GM18873 (cell line): ENCODE data around the gene NES.

Experiments
- ATAC-seq: cut with Tn5 transposase; IDR thresholded peaks from one replicate; pipeline ENCODE4 v1.9.1; 2021; ENCODE audit warnings: mild to moderate bottlenecking, moderate library complexity, moderate number of reproducible peaks; ENCODE audit not compliant: unreplicated experiment, low FRiP score

NES gene

DNA sequence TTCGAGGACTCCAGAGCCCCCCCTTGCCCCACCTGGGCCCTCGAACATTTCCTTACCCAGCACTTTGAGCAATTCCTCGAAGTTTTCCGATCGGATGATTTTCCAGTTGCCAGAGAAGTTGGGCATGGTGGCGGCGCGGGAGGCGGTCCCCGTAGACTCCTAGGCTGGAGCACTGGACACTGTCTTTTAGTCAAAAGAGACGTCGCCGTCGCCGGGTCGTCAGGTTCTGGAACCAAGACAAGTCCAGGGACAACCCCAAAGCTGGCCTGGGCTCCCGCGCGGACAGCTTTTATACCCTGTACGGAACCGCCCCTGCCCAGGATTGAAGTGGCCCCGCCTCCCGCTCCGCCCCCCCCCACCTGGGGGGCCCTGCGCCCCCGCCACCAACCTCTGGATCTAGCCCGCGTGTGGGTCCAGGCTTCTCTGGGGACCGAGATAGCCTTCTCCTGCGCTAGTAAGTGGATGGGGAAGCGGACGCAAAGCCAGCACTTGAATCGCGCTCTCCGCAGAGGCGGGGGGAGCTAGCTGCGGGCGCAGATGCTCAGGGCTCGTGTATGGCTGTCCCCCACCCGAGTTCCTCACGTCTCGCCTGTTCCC, 28.2 kb upstream of the NES start, which contains the start of gene CRABP2:
Gene CRABP2 (minus strand): TSS at position 263 of the 597 bp plus-strand sequence. CDS start 137 bp downstream, at position 126.
- ATAC-seq = no peak

DNA sequence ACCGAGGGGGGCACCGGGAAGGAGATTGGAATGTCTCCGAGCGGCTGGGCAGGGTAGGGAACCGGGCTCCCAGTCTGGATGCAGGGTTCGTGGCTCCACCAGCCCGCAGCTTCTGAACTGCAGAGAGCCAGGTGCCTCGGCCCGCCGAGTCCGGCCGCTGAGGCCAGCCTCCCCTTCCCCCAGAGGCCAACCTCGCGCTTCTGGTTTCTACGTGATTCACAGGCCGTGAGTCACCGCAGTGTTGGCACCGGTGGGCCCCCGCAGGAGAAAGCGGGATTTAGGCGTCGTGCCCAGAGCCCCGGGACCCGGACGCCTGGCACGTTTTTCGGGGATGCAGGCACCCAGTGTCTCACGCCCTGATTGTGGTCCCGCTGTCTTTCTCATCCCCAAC, 27.7 kb upstream of the NES start:
- ATAC-seq = no peak

DNA sequence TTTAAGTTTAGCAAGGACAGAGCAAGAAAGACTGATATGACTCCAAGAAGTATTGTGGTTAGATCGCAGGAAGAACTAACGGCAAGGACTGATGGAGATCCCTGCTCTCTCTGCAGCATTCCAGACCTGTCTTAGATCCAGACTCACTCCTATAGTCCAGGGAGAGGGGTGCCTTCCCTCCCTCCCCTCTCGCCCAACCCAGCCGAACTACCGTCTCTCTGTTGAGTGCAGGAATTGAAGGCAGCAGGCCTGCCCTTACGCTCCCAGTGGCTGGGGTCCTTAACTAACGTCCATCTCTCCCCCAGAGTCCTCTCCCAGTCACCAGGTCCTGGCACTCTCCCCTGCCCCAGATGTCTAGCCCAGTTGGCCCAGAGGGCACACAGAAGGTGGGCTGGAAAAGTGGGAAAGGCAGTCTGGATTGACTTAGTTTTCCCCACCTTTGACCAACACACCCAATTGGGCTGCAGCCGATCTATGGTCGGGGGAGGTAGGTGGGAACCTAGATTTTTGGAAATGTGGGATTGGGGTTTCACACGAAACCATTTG, 27.0 kb upstream of the NES start:
- no peak for ATAC-seq

DNA sequence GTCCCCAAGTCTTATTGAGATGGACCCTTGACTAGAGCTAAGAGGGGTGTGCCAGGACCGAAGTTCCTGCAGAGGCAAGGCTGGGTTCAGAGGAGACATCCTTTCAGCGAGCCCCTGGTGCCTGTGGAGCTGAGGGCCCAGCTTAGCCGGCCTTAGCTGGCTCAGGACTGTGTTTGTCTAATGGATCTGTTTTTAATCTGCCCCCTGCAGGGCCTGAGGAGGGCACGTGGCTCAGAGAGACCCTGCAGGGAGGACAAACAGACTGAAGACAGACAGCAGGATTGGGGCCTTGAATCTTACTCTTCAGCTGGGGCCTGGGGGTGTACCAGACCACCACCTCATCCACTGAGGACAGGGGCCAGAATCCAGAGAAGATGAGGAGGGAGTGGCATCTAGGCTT, 26.5 kb upstream of the NES start:
- ATAC-seq = no peak

DNA sequence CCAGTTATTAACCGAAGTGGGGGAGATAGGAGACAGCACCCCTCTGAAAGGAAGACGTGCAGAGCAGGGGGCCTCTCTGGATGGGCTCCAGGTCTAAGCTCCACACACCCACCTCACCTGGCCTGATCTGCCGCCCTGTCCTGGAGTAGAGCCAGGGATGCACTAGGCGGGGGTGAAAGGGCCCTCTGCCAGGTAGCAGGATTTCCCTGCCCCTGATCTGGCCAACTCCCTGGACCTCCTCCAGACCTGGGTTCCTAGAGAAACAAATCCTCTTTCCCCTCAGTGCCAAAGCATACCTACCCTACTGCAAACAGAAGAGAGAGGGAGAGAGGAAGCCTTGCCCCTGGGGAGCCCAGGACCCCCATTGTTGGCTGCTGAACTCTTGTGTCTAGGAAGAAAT, 26.1 kb upstream of the NES start:
- ATAC-seq = no peak

DNA sequence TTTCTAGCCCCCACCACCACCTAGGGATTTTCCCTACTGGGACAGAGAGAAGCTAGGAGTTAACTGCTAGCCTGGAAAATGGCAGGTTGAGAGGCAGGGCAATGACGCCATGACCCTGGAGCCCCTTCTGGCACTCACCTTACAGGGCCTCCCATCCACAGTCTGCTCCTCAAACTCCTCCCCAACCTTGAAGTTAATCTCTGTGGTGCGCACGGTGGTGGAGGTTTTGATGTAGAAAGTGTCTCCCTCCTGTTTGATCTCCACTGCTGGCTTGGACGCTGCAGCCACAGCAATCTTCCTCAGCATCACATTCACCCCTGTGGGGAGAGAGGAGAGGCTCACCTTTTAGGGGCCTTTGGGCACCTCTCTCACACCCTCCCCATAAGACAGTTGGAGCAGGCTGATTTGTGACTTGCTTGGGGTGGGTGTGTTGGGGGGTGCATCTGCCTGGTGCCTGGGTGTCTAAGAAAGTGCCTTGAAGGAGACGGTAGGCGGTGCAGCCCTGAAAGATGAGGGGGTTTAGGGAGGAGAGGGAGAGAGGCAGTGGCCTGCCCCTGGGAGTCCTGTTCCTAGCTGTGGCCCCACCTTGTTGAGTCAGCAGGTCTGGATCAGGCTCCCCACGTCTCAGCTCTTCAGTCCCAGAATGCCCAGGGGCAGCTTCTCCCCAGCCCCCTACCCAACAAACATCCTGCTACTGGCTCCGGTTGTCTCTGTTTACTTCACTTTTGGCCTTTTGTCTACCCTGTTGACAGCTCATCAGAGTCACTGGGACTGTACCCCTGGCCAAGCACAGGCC, 23.7 kb upstream of the NES start:
- no peak for ATAC-seq

DNA sequence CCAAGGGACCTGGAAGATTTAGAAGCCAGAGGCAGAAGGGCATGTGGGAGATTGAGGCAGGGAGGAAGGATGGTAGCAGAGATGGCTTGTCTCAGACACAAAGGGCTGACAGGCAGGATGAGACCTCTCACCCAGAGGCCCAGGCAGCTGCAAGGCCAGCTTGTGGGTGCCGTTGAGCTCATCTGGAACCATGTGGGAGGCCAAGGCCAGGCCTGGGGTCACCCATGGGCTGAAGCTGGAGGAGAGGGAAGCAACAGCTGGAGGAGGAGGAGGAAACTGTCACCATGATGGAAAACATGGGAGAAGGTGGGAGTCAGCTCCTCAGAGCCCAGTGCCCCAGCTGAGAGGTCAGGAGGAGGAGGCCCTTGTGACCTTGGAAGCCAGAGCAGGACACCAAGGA, 21.8 kb upstream of the NES start:
- no peak for ATAC-seq

DNA sequence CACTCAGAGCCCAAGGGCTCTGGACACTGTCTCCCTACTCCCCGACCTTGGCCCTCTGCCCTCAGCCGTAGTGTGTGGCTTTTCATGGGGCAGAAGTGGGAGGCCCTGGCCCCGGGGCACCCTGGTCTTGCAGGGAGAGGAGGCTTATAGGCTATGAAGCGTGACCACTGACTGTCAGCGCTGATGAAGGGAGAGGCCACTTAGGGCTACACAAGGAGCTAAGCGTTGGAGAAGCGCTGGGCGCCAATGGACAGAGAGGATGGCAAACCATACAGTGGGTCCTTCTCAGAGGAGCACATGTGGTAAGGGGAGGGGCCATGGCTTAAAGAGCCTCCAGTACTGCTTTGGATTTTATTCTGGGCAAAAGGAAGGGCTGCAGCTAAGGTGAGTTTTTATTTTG, 20.3 kb upstream of the NES start:
- no peak for ATAC-seq

DNA sequence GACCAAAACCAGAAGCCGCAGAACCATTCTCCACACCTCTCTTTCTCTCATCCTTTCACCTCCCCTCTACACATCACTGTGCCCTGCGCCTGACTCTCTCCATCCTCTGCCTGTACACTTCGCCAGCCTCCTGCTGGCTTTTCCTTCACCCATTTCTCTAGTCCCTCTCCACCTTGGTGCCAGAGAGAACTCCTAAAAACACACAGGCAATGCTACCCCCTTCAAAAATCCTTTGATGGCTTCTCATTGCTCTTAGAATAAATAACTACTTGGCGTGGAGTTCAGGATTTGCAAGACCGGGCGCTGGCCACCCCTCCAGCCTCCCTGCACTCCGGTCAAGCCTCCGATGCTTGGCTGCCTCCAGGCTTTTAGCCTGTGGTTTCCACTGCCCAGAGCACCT, 19.5 kb upstream of the NES start:
- ATAC-seq = no peak

DNA sequence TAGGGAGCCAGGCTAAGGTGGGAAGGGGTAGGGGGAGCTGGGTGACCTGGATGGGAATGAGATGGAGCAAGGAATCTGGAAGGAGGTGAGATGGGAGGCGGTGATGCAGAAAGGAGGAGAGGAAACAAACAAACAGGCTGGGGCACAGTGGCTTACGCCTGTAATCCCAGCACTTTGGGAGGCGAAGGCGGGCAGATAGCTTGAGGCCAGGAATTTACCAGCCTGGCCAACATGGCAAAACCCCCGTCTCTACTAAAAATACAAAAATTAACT, 17.4 kb upstream of the NES start:
- no peak for ATAC-seq

DNA sequence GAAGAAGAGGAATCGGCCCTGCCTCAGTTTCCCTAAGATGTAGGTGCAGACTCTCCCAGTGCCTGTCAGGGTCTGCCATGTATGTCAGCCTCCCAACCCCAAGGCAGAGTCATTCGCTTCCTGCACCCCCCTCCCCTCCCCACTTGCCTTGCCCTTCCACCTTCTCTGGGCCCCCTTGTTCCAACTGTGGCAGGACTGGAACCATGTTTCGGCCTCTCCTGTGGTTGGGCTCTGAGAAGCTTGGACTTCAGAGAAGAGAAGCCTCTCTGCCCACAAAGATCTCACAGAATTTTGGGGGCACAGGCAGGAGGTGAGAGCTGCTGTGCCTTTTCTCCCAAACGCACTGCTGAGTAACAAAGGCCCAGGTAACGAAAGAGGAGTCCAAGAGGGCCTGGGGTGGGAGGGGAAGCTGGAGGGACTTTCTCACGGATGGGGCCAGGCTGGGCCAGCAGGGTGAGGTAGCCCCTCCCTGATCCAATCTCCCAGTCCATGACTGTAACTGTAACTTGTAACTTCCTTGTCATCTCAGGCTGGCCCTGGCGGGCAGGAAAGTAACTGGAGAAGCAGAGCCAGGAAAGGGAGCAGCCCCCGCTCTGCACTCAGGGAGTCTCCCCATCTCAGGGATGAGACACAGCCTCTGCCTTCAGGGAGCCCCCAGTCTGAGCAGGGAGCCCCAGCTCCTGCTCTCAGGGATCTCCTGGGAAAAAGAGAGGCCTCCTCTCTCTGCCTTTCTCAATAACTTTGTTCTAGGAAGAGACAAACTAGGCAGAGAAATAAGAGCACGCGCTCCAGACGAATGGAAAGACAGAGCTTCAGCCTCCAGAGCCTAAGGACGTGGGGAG, 16.9 kb upstream of the NES start:
- no peak for ATAC-seq

DNA sequence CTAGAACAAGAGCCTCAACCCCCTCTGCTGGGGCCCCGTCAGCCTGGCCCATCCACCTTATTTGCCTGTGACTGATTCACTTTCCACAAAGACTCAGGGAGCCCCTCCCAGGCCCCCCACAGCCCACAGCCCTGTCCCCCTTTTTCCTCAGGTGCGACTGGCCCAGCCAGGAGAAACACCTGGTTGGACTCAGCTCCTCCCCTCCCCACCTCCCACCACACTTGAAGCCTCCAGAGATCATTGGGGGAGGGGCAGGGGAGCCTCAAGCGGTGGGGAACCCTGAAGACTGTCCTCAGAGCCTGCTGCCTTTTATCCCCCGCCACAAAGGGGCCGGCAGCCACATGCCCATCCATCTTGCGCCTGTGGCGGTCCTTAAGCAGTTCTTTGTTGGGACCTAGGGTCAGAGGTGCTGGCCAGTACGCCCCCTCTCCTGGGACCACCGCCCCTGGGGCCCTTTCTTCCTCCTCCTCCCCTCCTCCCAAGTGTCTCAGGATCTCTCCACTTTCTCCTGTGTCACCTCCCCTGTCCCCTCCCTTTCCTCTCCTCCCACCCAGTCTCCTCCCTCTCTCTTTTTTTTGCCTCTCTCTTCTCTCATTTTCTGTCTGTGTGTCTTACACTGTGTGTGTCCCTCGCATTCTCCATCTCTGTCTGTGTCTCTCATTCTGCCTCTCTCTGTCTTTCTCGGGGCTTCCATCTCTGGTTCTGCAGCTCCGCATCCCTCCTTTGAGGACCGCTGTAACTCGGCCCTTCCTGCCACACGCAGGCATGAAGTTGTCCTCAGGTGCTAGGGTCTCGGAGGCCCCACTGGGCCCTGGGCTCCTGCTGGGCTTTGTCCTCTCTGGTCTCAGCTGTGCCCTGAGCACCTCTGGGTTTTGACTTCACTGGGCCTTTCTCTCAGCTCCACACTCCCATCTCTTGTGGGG, 16.0 kb upstream of the NES start:
- ATAC-seq = no peak

DNA sequence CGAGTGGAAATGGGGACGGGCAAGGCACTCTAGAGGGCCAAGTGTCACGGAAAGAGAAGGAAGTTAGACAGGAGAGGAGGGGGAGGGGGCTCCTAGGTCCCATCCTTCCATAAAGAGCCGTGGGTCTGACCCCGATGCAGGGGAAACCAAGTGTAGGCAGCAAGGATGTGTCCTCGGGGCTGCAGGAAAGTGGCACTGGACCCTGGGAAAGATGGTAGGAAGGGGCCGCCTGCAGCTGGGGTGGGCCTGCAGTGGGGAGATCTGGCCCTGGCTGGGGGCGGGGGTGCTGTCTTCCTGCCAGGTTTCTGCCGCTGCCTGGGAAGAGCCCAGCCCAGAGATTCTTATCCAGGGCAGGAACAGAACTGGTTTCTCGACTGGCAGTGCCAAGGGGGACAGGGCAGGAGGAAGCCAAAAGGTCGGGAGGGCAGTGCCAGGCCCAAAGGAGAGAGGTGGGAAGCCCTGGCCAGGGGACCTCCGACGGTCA, 15.3 kb upstream of the NES start:
- no peak for ATAC-seq

DNA sequence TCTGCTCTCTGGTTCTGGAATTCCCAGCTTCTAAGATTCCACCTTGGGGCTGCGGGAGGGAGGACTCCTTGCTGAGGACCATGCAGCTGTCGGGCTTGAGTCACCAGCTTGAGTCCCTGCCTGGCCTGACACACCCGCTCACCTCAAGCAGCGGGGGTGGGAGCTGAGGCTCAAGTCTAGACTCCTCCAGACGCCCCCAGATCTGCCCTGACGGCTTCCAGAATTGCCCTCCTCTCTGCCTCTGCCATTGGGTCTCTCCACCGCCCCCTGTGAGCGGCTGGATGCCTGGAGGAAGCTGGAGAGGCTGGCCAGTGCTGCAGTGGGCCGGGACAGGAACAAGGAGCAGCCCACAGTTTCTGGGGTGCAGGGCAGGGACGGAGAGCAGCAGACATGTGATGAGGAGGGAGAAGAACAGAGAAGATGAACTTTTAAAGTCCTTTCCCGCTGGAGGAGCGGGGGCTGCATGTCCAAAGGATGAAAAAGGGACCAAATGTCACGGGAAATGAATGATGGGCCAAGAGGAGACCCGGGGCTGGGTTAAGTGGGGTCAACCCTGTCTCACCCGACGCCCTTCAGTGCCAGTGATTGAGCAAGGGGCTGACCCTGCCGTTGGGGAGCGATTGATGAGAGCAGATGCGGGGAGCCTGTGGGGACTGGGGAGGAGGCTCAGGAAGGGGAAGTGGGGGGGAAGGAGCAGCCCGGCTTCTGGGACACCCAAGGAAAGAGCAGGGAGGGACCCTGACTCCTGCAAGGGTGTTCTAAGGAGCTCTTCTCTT, 14.6 kb upstream of the NES start:
- no peak for ATAC-seq

DNA sequence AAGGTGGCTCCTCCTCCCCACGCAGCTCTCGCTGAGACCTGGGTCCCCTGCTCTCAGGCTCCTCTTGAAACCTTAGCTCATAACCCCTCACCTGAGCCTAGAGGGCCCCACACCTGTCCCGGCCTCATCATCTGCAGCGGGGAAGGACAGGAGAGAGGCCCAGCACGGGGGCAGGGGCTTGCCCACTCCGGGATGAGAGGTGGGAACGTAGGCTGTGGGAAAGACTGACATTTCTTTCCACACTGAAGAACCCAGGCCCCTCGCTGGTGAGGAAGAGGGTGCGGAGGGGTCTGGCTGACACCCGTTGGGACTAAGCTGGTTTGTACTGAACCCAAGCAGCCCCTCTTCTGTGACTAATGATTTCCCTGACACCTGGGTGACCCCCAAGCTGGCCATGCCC, 14.0 kb upstream of the NES start:
- ATAC-seq = no peak

DNA sequence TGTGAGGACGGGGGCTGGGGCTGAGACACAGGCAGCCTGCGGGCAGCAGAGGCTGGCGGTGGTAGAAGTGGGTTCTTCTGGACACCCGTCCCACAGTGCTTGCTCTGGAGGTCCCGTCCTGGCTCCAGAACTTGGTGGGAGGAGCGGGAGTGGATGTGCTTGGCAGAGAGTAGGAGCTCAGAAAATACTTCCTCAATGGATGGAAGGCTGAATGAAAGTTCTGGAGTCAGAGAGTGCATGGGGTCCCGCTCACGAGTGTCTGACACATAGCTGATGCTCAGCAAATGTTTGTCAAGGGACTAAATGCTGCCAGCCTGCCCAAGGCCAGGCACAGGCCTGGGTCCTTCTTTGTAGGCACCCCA, 13.4 kb upstream of the NES start:
- ATAC-seq = no peak

DNA sequence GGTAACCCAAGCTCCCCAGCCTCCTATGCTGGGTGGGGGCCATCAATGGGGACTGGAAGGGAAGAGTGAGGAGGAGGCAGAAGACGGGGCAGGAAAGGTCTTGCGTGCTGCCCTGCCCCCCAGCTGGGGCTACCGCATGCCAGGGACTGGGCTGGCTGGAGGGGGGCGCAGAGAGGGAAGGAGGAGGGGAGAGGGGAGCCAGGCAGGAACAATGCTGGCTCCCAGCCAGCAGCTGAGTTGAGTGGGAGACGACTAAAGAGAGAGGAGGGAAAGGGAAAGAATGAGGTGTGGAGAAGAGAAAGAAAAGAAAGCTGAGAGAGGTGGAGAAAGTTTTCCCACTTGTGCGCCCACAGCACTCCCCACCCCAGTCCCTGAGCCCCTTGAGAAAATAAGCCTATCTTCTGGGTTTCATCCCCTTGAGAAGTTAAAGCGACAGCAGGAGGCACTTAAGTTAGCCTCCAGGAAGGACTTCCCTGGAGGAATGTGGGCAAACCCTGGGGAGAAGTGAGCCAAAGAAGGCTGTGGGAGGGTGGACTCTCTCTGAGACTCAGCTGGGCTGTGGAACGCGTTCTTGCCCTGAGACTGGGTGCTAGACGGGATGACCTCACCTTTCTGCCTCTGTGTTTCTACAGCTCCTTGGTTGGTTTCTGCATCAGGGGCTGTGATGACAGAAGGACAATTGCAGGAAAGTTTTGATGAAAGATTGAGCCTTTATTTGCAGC, 12.9 kb upstream of the NES start:
- no peak for ATAC-seq

DNA sequence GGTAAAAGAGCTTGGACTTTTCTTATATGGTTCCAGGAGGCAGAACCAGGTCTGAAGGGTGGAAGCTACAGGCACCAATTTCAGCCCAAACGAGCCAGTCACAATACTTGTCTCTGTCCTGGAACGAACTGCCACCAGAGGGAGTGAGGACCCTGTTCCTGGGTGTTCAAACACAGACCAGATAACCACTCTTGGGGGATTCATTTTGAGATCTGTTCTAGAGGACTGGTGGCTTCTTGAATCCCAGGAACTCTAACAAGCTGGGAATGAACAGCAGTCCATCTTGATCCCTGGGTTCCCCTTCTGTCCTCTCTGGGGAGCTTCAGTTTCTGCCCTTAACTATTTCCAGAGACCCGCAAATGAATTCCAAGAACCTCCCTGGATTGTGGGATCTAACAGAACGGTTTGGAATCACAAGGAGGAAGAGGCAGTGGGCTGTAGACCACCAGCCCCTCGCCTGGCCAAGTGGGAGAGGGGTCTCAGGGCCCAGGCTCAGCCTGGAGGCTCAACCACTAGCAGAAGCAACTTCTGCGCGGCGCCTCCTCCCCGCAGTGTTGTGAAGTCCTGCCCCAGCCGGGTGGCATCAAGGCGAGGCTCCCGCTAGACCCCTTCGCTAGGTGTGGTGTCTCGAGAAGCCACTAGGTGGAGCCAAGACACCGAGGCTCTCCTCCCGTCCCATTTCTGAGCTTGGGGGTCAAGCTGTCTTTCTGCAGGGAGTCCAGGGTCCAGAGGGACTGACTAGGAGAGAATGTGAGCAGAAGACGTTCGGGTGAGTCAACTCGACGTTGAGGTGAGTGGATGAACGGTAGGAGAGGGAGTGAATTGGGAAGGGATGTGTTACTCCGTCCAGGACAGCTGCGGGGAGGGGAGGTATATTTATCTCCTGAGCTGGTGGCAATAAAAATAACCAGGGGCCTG, 12.1 kb upstream of the NES start:
- no peak for ATAC-seq
